HG03039 (cell line): ENCODE results near the gene CGRRF1.

Experiments
- ATAC-seq: cut with Tn5 transposase; IDR thresholded peaks from one replicate; pipeline ENCODE4 v1.9.1; 2021; ENCODE audit warnings: mild to moderate bottlenecking, moderate library complexity; ENCODE audit not compliant: unreplicated experiment

Gene CGRRF1

GRCh38 chr14:54572316-54572715 is 62.6 kb downstream of the CGRRF1 start:
- no peak for ATAC-seq

- ATAC-seq: no peak
These were observed 64.8 kb downstream of the CGRRF1 start for GRCh38 chr14:54574528-54574927.

- no peak for ATAC-seq
These were observed 67.8 kb downstream of the CGRRF1 start for GRCh38 chr14:54577494-54577893.

GRCh38 chr14:54577977-54578376 is 68.3 kb downstream of the CGRRF1 start:
- no peak for ATAC-seq

GRCh38 chr14:54579621-54580020 is 69.9 kb downstream of the CGRRF1 start:
- ATAC-seq: no peak

GRCh38 chr14:54580933-54581332 is 71.2 kb downstream of the CGRRF1 start:
- ATAC-seq: no peak

GRCh38 chr14:54582334-54582733 is 72.6 kb downstream of the CGRRF1 start:
- ATAC-seq: no peak

GRCh38 chr14:54584097-54584496 is 74.4 kb downstream of the CGRRF1 start:
- ATAC-seq: no peak

- ATAC-seq: no peak
These were observed 75.5 kb downstream of the CGRRF1 start for GRCh38 chr14:54585214-54585613.
